ENCODE data around the gene LTBP4.

GRCh38 chr19:40630571-40631160 lies 29.5 kb downstream of the LTBP4 start:
- TF ChIP-seq CTCF (IDR thresholded peaks at IDR 0.05) (no peak), POLR2A (IDR thresholded peaks at IDR 0.05) (no peak)
